Right renal pelvis (tissue), 4 donors: ENCODE measurements around the gene PLA2G2F. TPM values are rescaled to one million over a fixed set of nuclear protein-coding genes. Genes with fewer than 3 reads are reported as not detected.
"Not testable (repeated sequence)": the region's sequence is repeated elsewhere in the genome, so short reads cannot be mapped to it uniquely, and the experiment has no call there.

ENCODE experiments used
- DNase-seq, 4 donors: peaks; one replicate each; pipeline ENCODE4 v3.0.0-alpha.2; 2013; ENCODE audit warnings: low read depth in 4 of 4, low spot score in 3 of 4, missing footprints in 1 of 4
- polyA plus RNA-seq, 4 donors: library from polyadenylated mRNA; unstranded; fragments of 120-200 nt; gene quantifications; one replicate each; pipeline ENCODE4 v1.2.1, GENCODE V29; 2013; ENCODE audit not compliant: insufficient read length in 4 of 4

Gene PLA2G2F
- polyA plus RNA-seq, 4 donors, result 0.08 to 1.1 (median 0.80) TPM; not detected in 1

DNA sequence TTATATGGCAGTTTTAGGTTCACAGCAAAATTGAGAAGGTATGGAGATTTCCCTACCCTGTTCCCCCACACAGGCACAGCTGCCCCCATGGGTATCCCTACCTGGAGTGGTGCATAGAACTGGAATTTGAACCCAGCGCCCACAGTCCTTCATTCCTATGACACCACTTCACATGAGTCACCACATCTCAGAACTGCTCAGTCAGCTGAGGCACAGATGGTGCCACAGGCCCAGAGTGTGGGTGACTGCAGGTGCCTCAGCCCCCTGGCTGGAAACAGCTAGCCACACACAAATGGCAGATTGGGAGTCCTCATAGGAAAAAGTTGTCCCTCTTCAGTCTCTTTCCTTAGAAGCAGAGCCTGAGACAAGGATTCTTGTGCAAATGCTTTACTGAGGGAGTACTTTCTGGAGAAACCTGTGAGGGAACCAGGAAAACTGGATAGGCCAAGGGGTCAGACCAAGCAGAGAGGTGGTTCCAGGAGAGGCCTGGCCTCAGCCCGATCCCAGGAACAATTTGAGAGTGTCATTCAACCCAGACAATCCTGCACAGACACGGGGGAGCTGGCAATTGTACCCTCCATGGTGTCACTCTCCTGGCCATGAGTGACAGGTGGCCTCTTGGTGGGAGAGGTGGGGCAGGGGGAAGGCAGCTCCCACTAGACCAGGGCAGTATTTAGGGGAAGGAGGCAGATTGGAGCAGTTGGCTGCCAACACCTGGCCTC lies 26.7 kb upstream of the PLA2G2F start:
- DNase-seq, result no peak

- DNase-seq, result no peak
These were observed 25.0 kb upstream of the PLA2G2F start for GRCh38 chr1:20114021-20114648.

DNA sequence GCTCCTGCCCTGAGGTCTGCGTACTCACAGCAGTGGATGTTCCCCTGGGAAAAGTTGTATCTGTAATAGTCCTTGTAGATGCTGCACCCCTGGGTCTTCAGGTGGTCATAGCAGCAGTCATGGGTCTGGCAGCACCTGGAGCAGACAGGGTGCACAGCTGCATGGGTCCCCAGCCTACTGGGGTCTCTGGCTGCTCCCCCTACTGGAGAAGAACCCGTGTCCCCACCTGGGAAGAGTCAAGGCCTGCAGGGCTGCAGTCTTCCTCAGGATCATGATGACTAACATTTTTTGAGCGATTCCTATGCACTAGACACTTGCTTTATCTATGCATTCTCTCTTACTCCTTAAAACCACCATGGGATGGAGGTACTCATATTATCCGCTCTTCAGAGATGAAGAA lies 23.6 kb upstream of the PLA2G2F start:
- DNase-seq, result no peak

- DNase-seq, result no peak
These were observed 23.2 kb upstream of the PLA2G2F start for GRCh38 chr1:20115916-20116315.

- DNase-seq, result no peak
These were observed 21.9 kb upstream of the PLA2G2F start for GRCh38 chr1:20117236-20117635.

- DNase-seq, result no peak
These were observed 19.8 kb upstream of the PLA2G2F start, which contains the start of gene PLA2G2D for GRCh38 chr1:20119347-20119746. Gene PLA2G2D, minus strand, starts transcription at chr1:20119536. Its CDS starts 38 bp downstream, at chr1:20119498.

DNA sequence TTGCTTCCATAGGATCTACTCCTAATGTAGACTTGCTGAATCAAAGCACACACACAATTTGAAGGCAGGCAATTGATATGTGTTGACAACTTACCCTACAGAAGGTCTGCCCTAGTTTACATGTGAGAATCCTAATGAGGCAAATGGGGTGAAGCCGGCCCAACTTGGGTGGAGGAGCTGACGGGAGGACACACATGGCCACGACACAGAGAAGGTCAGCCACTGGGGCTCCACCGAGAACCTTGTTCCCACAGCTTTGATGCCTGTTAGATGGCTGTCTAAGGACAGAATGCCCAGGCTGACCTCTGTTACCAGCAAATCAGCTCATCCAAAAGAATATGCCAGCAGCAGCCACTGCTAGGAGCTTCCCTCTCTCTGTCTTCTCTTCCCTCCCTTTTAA lies 18.3 kb upstream of the PLA2G2F start:
- no peak for DNase-seq

GRCh38 chr1:20123722-20124455 lies 15.2 kb upstream of the PLA2G2F start:
- no peak for DNase-seq

- DNase-seq, result no peak
These were observed 14.6 kb upstream of the PLA2G2F start for GRCh38 chr1:20124456-20125057.

GRCh38 chr1:20125100-20125499 lies 14.0 kb upstream of the PLA2G2F start:
- no peak for DNase-seq

- DNase-seq, result no peak
These were observed 12.9 kb upstream of the PLA2G2F start for GRCh38 chr1:20126041-20126805.

GRCh38 chr1:20126806-20127440 lies 12.2 kb upstream of the PLA2G2F start:
- DNase-seq, result no peak

DNA sequence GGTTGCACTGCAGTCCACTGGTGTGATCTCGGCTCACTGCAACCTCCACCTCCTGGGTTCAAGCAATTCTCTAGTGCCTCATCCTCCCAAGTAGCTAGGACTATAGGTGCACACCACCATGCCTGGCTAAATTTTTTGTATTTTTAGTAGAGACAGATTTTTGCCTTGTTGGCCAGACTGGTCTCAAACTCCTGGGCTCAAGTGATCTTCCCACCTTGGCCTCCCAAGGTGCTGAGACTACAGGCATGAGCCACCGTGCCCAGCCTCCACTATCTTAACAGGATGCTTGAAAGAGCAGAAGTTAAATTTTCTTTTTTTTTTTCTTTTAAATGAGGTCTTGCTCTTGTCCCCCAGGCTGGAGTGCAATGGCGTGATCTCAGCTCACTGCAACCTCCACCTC lies 8.6 kb upstream of the PLA2G2F start:
- not testable (repeated sequence) for DNase-seq

- no peak for DNase-seq
These were observed 4.1 kb upstream of the PLA2G2F start for GRCh38 chr1:20134995-20135394.

DNA sequence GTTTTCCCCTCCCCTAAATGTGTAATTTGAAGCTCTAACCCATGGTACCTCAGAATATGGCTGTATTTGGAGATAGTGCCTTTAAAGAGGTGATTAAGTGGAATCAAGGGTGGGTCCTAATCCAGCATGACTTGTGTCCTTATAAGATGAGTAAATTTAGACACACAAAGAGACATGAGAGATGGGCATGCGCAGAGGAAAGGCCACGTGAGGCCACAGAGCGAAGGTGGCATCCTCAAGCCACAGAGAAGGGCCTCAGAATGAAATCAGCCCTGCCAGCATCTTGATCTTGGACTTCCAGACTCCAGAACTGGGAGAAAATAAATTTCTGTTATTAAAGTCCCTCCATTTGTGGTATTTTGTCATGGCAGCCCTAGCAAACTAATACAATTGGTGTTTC lies 2.9 kb upstream of the PLA2G2F start:
- no peak for DNase-seq

DNA sequence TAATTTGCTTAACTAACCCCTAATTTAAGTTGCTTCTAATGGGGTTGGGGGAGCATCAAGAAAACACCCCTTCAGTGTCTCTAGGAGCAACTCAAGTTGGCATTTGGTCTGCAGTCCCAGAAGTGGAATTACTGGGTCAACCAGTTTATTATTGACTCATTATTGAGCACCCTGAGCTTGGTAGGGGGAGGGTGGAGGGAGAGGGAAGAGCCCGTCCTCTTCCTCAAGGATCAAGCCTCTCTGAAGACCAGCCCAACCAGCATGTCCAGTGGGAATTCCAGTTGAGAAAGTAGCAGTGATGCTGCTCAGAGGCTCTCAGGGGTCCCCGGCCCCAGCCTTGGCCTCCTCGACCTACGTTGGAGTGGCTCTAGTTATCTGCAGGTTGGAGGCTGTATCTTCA lies 2.1 kb upstream of the PLA2G2F start:
- DNase-seq, result no peak

DNA sequence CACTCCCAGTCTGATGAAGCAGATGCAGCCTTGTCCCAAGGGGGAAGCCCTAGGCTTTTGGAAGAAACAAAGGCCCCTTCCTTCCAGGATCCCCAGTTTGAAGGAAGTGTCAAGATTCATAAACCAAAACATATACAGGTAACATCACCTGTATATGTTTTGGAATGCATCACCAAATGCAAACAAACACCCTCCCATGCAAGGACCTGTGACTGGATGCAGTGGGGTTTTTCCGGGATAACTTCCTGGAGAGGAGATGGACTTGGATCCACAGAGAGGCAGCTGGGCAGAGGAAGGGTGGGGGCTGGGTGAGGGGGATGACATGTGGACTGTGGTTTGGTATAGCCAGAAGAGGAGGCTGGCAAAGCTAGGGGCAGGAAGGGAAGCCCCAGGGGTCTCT lies 1.5 kb upstream of the PLA2G2F start:
- no peak for DNase-seq

- no peak for DNase-seq
These were observed 777 bp upstream of the PLA2G2F start for GRCh38 chr1:20138346-20138745.

GRCh38 chr1:20139776-20140612 lies 871 bp downstream of the PLA2G2F start:
- no peak for DNase-seq
